ENCODE data around the gene PLCH1.
"Not testable (repeated sequence)": the region's sequence is repeated elsewhere in the genome, so short reads cannot be mapped to it uniquely, and the experiment has no call there.

The PLCH1 gene

DNA sequence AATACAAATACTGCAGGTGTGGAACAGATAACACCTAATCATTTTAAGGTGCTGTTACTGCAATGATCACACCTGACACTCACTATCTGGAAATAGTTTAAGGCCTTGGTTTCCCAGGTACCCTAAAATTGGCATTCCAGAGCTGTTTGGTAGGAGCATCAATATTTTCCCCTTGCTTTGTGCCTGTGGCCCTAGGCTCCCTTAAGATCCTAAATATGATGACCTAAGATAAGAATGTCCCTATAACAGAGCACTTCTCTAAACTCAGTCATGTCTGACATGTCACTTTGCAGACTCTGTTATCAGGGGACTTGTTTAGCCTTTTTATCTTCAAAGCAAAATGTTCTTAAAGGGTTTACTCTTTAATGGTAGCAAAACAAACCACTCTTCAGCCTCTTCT lies 335.5 kb downstream of the PLCH1 start:
- TF ChIP-seq, protein P1, sequence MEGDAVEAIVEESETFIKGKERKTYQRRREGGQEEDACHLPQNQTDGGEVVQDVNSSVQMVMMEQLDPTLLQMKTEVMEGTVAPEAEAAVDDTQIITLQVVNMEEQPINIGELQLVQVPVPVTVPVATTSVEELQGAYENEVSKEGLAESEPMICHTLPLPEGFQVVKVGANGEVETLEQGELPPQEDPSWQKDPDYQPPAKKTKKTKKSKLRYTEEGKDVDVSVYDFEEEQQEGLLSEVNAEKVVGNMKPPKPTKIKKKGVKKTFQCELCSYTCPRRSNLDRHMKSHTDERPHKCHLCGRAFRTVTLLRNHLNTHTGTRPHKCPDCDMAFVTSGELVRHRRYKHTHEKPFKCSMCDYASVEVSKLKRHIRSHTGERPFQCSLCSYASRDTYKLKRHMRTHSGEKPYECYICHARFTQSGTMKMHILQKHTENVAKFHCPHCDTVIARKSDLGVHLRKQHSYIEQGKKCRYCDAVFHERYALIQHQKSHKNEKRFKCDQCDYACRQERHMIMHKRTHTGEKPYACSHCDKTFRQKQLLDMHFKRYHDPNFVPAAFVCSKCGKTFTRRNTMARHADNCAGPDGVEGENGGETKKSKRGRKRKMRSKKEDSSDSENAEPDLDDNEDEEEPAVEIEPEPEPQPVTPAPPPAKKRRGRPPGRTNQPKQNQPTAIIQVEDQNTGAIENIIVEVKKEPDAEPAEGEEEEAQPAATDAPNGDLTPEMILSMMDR (IDR thresholded peaks at IDR 0.05; ENCODE audit: low read depth, low read length): no peak
- H3K4me3 ChIP-seq (replicated peaks in 1 of 2; ENCODE audit: low read depth in 2 of 2, low read length in 2 of 2): no peak overlapping the region
- DNase-seq (ENCODE audit: low read depth in 2 of 2): no peak

DNA sequence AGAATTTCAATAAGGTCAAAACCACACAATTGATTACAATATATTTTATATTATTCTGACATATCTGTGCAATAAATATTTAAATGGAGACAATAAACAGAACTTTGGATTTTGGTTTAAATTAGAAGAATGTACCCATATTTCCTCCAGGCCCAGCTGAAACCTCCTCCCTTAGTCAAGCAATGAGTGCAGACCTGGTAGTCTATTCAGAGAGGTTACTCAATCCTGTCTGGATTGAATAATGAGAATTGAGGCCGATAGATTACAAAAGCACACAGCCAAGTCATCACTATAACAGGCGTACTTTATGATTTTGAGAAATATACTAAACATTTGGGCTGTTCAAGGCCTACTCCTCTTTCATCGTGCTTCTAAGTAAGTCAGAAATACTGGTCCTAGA lies 336.9 kb downstream of the PLCH1 start:
- DNase-seq (ENCODE audit: low read depth in 2 of 2): no peak
- TF ChIP-seq, protein P1 (IDR thresholded peaks at IDR 0.05; ENCODE audit: low read depth, low read length): no peak
- H3K4me3 ChIP-seq (replicated peaks in 1 of 2; ENCODE audit: low read depth in 2 of 2, low read length in 2 of 2): no peak overlapping the region

DNA sequence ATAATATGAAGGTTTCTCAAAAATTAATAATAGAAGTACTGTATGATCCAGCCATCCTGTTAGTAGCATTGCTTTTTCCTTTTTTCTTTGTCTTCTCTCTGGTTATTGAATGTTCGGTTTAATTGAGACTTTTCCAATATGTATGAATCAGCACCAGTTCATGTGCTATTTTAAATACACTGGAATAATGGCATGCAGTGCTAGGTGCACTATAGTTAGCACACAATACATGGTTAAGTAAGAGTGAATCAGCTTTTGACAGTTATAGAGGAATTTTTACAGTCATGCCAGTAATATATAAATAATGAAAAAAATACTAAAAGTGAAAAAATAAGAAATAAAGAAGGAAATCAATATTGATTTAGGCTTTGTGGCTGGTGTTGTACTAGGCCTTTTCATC lies 337.5 kb downstream of the PLCH1 start:
- H3K4me3 ChIP-seq (replicated peaks in 1 of 2; ENCODE audit: low read depth in 2 of 2, low read length in 2 of 2): no peak overlapping the region
- TF ChIP-seq, protein P1 (IDR thresholded peaks at IDR 0.05; ENCODE audit: low read depth, low read length): no peak
- no peak for DNase-seq (ENCODE audit: low read depth in 2 of 2)

DNA sequence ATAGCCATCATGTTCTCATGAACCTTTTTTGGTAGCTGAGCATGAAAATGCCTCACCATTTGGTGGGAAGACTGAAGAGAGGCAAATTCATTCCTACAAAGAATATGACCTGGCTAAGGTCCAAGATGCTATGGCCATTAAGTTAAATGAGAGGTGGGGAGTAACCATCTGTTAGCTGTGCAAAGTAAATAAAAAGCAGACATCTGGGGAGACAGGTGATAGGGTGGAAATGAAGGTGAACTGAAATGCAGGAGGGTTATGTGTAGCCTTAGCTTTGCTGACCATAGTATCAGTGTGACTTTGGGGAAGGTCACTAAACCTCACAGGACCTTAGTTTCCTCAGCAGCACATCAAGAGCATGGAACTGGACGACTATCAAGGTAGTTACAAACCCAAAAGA lies 340.4 kb downstream of the PLCH1 start:
- no peak overlapping the region for H3K4me3 ChIP-seq (replicated peaks in 1 of 2; ENCODE audit: low read depth in 2 of 2, low read length in 2 of 2)
- DNase-seq (ENCODE audit: low read depth in 2 of 2): no peak
- TF ChIP-seq, protein P1 (IDR thresholded peaks at IDR 0.05; ENCODE audit: low read depth, low read length): no peak

DNA sequence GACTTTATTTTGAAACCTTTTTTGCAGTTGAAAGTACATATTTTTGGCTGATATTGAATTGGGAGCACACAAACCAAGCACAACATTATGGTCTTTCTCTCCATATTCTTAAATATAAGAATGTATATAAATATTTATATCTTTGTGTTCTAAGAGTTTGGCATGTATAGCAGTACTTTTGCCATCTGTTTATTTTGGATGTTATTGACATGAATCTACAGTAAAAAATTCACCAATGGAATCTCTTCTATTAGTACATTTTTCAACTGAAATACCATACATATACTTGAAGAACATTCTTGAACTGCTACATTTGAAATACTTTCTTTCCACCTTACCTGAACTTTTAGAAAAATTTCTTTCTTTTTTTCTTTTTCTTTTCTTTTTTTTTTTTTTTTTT lies 342.2 kb downstream of the PLCH1 start:
- no peak overlapping the region for H3K4me3 ChIP-seq (replicated peaks in 1 of 2; ENCODE audit: low read depth in 2 of 2, low read length in 2 of 2)
- DNase-seq (ENCODE audit: low read depth in 2 of 2): no peak
- TF ChIP-seq, protein P1 (IDR thresholded peaks at IDR 0.05; ENCODE audit: low read depth, low read length): no peak

DNA sequence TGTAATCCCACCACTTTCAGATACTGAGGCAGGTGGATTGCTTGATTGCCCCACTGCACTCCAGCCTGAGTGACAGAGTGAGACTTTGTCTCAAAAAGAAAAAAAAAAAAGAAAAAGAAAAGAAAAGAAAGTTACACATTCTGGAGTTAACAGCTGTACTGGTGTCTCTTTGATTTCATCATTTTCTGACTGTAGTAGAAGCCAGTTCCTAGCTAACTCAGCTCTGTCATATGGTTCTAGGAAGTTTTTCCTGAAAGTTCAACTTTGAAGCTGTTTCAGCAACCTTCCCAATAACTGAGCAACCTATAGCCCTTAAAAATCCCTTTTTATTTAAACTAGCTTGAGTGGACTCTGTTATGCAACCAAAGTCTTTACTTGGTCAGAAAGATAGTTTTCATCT lies 346.8 kb downstream of the PLCH1 start:
- H3K4me3 ChIP-seq (replicated peaks in 1 of 2; ENCODE audit: low read depth in 2 of 2, low read length in 2 of 2): no peak overlapping the region
- TF ChIP-seq, protein P1 (IDR thresholded peaks at IDR 0.05; ENCODE audit: low read depth, low read length): no peak
- DNase-seq (ENCODE audit: low read depth in 2 of 2): no peak

DNA sequence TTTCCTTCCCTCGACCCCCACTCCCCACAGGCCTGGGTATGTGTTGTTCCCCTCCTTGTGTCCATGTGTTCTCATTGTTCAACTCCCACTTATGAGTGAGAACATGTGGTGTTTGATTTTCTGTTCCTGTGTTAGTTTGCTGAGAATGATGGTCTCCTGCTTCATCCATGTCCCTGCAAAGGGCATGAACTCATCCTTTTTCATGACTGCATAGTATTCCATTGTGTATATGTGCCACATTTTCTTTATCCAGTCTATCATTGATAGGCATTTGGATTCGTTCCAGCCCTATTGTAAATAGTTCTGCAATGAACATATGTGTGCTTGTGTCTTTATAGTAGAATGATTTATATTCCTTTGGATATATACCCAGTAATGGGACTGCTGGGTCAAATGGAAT lies 350.0 kb downstream of the PLCH1 start:
- not testable (repeated sequence) for DNase-seq (ENCODE audit: low read depth in 2 of 2); H3K4me3 ChIP-seq (replicated peaks in 1 of 2; ENCODE audit: low read depth in 2 of 2, low read length in 2 of 2)
